PC-9 (cell line): ENCODE results near the gene EPHB1. TPM values are rescaled to one million over a fixed set of nuclear protein-coding genes. Genes with fewer than 3 reads are reported as not detected.

Experiments used
- BruUV-seq: library from RNA; stranded (reverse); fragments of 400-500 nt; replicated peaks from 2 replicates; lab custom pipeline; 2021; lab: Mats Ljungman, UMichigan
- CTCF ChIA-PET: fragments of 300-600 bp; sonication (Branson Sonifier 250); formaldehyde crosslinking; loops from one replicate; lab custom pipeline; 2022; ENCODE audit warnings: antibody characterized with exemption; lab: Charles Lee
- POLR2A ChIA-PET: fragments of 300-600 bp; sonication (Branson Sonifier 250); formaldehyde crosslinking; loops from one replicate; lab custom pipeline; 2022; ENCODE audit warnings: antibody characterized with exemption; ENCODE audit not compliant: unreplicated experiment; lab: Charles Lee
- DNase-seq, 2 experiments: peaks; one replicate each; pipeline versions ENCODE4 v3.0.0 to v3.0.0-alpha.2; 2015 to 2022; ENCODE audit warnings: mixed read lengths in 1 of 2
- H2AFZ ChIP-seq: fragments of 200-600 bp; sonication (generic); 2 replicates; pipeline ENCODE4 v1.8.1; 2017; ENCODE audit warnings: antibody characterized with exemption
- H3F3A ChIP-seq: fragments of 200-600 bp; sonication (generic); 2 replicates; pipeline ENCODE4 v1.8.1; 2017; ENCODE audit warnings: antibody characterized with exemption, mild to moderate bottlenecking, low read depth; ENCODE audit not compliant: insufficient read depth
- H3K27ac ChIP-seq: fragments of 200-600 bp; sonication (generic); 2 replicates; pipeline ENCODE4 v1.6.1; 2016; ENCODE audit warnings: mixed run types
- H3K27me3 ChIP-seq: fragments of 200-600 bp; sonication (generic); 2 replicates; pipeline ENCODE4 v1.6.1; 2016; ENCODE audit warnings: low read depth, mixed run types; ENCODE audit not compliant: insufficient read depth
- H3K36me3 ChIP-seq: fragments of 200-600 bp; sonication (generic); 2 replicates; pipeline ENCODE4 v1.6.1; 2016; ENCODE audit warnings: low read depth, mixed run types
- H3K4me1 ChIP-seq: fragments of 200-600 bp; sonication (generic); replicated peaks from 2 replicates; pipeline ENCODE4 v1.6.1; 2016; ENCODE audit warnings: mixed run types; ENCODE audit not compliant: insufficient read depth
- H3K4me2 ChIP-seq: fragments of 200-600 bp; sonication (generic); 2 replicates; pipeline ENCODE4 v1.6.1; 2017; ENCODE audit warnings: mixed run types
- H3K4me3 ChIP-seq: fragments of 200-600 bp; sonication (generic); 2 replicates; pipeline ENCODE4 v1.6.1; 2016; ENCODE audit warnings: mixed run types
- H3K79me2 ChIP-seq: fragments of 200-600 bp; sonication (generic); 2 replicates; pipeline ENCODE4 v1.6.1; 2017; ENCODE audit warnings: low read depth, mixed run types
- H3K9me2 ChIP-seq: fragments of 200-600 bp; sonication (generic); 2 replicates; pipeline ENCODE4 v1.8.1; 2017; ENCODE audit warnings: mild to moderate bottlenecking; ENCODE audit not compliant: insufficient read depth
- H3K9me3 ChIP-seq: fragments of 200-600 bp; sonication (generic); 2 replicates; pipeline ENCODE4 v1.8.1; 2016; ENCODE audit warnings: low read depth; ENCODE audit not compliant: insufficient read depth
- H4K20me1 ChIP-seq: fragments of 200-600 bp; sonication (generic); 2 replicates; pipeline ENCODE4 v1.8.1; 2017; ENCODE audit not compliant: insufficient read depth
- CTCF ChIP-seq: fragments of 200-600 bp; sonication (generic); conservative IDR thresholded peaks from 2 replicates; pipeline ENCODE4 v1.6.1; 2017; ENCODE audit warnings: mixed run types, antibody characterized with exemption, mild to moderate bottlenecking, moderate library complexity
- EZH2 ChIP-seq: fragments of 200-600 bp; sonication (generic); IDR thresholded peaks from 2 replicates; pipeline ENCODE4 v1.8.0; 2017; ENCODE audit warnings: antibody characterized with exemption, low read depth
- intact Hi-C: fragments of 100-400 bp; cut with micrococcal nuclease; formaldehyde crosslinking; loops from one replicate; pipeline ENCODE4 v1.10.0; 2022; ENCODE audit not compliant: unreplicated experiment
- total RNA-seq: library from RNA; stranded (reverse); gene quantifications from 2 replicates; pipeline ENCODE4 v1.2.3, GENCODE V29; 2021

Gene EPHB1
- total RNA-seq, 1 experiment from 2014 or later: 0.15 TPM

DNA sequence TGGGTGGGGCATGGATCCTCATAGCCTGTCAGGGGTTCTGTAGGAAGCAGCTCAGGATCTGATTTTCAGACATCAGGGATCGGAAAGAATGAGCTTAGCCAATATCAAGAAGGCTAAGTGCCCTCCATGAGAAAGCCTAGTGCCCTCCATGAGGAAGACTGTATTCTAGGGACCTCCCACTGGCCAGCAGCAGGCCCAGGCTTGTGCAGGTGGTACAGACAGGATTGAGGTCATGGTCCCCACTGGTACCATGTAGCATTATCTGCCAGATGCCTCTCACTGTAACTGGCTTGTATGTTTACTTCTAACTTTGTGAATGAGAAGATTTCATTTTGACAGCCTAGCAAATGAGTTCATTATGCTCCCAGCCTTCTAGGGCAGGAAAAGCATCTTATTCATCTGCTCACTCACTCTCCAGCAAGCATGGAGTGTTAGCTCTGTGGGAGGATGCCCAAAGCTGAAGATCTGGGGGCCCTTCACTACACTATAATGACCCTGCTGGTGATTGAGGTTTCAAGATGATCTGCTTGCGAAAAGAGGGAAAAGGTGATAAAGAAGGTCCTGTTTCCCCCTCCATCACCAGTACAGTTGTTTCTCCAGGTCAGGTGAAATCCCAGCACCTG lies 7.5 kb downstream of the EPHB1 start:
- intact Hi-C loops: no loop called here
- no TSS peak for BruUV-seq
- no peaks in the 10 kb centered on the region for H4K20me1 ChIP-seq
- POLR2A ChIA-PET: no interaction called here
- no peak overlapping the region for H3K4me2 ChIP-seq
- no peak overlapping the region for H3K4me3 ChIP-seq
- no peaks in the 10 kb centered on the region for H3K9me3 ChIP-seq
- CTCF ChIA-PET: no interaction called here
- H3K27me3 ChIP-seq: peaks cover 77% of the 10 kb centered on the region
- H3K4me1 ChIP-seq: no peaks in the 10 kb centered on the region
- no peaks in the 10 kb centered on the region for H3F3A ChIP-seq
- no peaks in the 10 kb centered on the region for H3K79me2 ChIP-seq
- no peak overlapping the region for H3K27ac ChIP-seq
- DNase-seq: no peak
- TF ChIP-seq EZH2 (no peak), CTCF (no peak)
- no peaks in the 10 kb centered on the region for H3K36me3 ChIP-seq
- H3K9me2 ChIP-seq: no peaks in the 10 kb centered on the region
- no peak overlapping the region for H2AFZ ChIP-seq

DNA sequence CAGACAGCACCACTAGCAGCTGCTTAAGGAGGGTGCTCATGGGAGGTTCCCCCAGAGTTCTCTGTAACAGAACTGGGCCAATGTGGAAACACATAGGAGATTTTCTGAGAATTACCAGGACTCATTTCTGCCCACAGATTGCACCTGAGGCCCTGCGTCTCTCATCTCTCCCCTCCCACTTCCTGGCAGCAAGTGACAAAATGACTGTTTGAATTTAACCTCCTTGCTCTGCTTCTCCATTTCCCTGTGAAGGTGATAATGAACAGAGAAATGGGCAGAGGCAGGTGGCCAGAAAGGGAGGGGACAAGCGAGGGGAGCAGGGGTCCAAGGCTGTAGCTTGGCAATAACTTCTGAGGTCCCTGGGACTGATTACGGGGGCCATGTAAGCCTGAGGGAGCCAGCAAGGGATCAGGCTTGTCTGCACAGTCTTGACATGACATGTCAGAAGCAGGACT lies 8.0 kb downstream of the EPHB1 start:
- ChIA-PET CTCF (no interaction called here), POLR2A (no interaction called here)
- Histone ChIP-seq H3K27ac (no peak overlapping the region), H3K36me3 (no peaks in the 10 kb centered on the region), H3K9me2 (no peaks in the 10 kb centered on the region), H3F3A (no peaks in the 10 kb centered on the region), H3K9me3 (no peaks in the 10 kb centered on the region), H3K4me2 (no peak overlapping the region), H4K20me1 (no peaks in the 10 kb centered on the region), H2AFZ (no peak overlapping the region), H3K4me3 (no peak overlapping the region), H3K4me1 (no peaks in the 10 kb centered on the region), H3K79me2 (no peaks in the 10 kb centered on the region), H3K27me3 (peaks cover 77% of the 10 kb centered on the region)
- no peak for DNase-seq
- TF ChIP-seq CTCF: no peak
- no peak for TF ChIP-seq EZH2
- no TSS peak for BruUV-seq
- intact Hi-C loops: no loop called here

DNA sequence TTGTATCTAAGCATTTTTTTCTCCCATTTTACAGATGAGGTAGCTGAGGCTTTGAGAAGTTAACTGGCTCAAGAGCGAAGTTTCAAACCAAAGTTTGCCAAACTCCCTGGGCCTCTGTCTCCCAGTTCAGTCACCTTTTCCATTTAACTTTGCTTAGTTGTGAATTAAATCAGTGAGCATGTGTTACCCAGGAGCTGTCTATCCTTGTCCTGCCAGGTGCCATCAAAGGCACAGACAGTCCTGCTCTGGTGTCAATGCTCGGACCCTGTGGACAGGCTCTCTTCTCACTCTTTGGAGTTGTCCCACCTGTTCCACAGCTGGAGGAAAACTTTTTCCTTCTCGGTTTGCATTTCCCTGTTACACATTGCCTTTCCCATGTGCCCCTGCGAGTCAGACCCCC lies 8.6 kb downstream of the EPHB1 start:
- Histone ChIP-seq H3K4me1 (no peaks in the 10 kb centered on the region), H3F3A (no peaks in the 10 kb centered on the region), H3K79me2 (no peaks in the 10 kb centered on the region), H3K4me3 (no peak overlapping the region), H3K9me3 (no peaks in the 10 kb centered on the region), H3K27me3 (peaks cover 75% of the 10 kb centered on the region), H3K36me3 (no peaks in the 10 kb centered on the region), H4K20me1 (no peaks in the 10 kb centered on the region), H3K9me2 (no peaks in the 10 kb centered on the region), H3K27ac (no peak overlapping the region), H2AFZ (no peak overlapping the region), H3K4me2 (no peak overlapping the region)
- TF ChIP-seq CTCF (no peak), EZH2 (no peak)
- DNase-seq: no peak
- ChIA-PET CTCF (no interaction called here), POLR2A (no interaction called here)
- intact Hi-C loops: no loop called here
- BruUV-seq: no TSS peak
